ENCODE results near the gene STK39.
"Not testable (repeated sequence)": the region's sequence is repeated elsewhere in the genome, so short reads cannot be mapped to it uniquely, and the experiment has no call there.

The STK39 gene

GRCh38 chr2:168134485-168134884 is 112.9 kb downstream of the STK39 start:
- no peak for DNase-seq

- DNase-seq, result no peak
Observed at GRCh38 chr2:168132389-168132788, 115.0 kb downstream of the STK39 start.

DNA sequence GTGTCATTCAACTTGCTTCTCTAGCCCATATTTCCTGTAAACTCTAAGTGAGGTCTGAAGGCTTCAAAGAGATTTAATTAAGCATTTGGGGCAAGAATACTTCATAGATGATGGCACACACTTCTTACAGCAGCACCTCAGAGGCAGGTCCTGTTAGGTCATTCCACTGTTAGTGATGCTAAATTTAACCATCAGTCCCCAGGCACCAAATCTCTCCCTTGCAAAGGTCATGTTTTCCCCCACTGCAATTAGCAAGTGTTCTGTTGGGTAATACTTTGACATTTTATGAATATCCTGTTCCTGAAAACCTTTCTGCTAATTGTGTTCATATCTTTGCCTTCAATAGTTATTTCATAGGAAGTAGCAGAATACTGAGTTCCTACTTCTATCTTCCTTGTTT is 117.0 kb downstream of the STK39 start:
- no peak for DNase-seq

GRCh38 chr2:168127371-168127770 is 120.0 kb downstream of the STK39 start:
- DNase-seq, result no peak

DNA sequence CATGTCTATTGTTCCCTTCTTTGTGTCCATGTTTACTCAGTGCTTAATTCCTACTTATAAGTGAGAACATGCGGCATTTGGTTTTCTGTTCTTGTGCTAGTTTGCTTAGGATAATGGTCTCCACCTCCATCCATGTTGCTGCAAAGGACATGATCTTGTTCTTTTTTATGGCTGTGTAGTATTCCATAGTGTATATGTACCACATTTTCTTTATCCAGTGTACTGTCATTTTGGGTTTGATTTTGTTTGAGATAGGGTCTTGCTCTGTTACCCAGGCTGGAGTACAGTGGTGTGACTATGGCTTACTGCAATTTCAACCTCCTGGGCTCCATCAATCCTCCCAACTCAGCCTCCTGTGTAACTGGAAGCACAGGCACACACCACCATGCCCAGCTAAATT is 125.2 kb downstream of the STK39 start:
- not testable (repeated sequence) for DNase-seq

GRCh38 chr2:168120730-168121129 is 126.7 kb downstream of the STK39 start:
- DNase-seq, result no peak

GRCh38 chr2:168120310-168120709 is 127.1 kb downstream of the STK39 start:
- DNase-seq, result no peak

DNA sequence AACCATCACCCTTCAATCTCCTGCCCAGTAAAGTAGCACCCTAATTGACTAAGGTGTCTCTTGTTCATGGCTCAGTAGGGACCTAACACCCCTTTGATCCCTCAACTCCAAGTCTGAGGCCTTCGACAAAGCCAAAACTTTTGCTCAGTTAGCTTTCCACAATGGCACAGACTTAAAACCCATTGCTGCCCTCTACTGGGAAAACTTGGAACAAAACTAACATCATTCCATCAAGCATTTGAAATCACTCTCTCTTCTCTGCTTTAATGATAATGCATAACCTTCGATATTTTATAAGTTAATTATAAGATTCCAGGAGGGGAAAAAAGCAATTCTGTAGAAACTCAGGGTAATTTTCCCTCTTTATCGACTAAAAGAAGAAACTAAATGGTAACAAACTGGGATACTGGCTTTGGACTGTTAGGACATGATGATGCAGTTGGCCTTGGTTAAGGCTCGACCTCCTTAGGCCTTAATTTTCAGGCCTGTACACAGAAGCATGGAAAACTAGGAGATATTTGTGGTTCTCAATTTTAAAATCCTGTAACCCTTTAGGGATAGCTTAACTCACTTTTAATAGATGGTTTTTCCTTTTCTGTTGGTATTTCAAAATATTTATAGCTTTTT is 127.8 kb downstream of the STK39 start:
- no peak for DNase-seq

DNA sequence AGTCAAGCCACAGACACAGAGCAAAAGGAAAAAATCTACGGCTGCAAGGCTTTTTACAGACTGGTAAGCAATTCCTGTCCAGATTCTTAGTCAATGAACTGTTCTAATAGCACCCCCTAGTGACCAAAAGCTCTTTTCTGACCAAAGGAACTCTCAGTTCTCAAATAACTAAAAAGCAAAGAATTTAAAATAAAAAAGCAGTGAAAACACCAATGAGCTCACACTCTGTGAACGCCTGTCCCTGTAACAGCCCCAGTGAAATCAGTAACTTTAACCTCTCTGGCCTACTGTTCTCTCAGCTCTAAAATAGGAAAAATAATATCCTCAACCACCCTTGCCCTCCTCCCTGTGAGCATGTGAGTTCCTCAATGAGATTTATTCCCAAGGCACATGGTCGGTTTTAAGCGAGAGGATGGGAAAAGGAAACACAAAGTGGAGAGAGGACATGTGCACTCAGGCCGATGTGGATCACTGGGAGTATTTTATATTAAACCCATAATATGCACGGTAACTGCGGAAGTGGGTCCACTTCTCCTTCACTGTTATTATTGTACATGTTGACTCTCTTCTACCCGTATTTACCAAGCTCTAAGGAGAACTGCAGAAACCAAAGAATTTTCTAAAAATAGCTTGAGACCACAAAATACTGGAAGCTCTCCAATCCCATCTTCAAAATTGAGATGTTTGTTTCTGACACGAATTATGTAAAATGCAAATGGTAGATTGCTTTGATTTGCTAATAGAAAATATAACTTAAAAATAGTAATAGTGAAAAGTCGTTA is 128.5 kb downstream of the STK39 start:
- DNase-seq, result no peak

DNA sequence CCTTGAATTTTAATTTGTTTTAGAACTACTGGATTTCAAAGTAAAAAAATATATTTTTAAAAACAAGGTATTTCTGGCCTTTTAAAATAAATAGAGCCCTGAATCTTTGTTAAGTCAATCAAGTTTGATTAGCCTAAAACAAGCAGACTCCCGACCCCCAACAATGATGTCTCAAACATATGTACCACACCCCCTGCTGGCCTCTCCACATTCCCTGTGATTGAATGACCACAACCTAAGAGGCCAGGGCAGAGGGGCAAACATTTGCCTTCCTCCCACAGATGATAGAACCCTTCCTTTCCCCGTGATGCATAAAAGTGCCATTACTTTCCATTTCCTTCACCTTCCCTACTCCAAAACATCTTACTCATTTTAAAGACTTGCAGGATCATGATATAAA is 130.9 kb downstream of the STK39 start:
- DNase-seq, result no peak

DNA sequence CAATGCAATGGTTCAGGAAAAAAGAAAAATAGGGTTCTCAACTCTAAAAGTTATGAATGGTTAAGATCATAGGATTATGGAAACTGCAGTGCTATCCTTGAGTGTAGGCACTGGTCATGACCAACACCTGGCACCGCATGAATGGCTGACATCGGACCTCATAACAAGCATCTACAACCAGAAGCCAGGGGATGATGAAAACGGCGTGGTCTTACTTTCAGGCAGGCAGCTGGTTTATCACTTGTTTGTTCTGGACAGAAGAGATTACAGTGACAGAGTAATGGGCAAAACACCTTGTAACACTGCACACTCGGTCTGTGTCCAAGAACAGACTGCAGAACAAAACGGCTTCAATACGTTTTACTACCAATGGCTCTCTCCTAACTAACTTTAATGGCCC is 132.8 kb downstream of the STK39 start:
- no peak for DNase-seq

DNA sequence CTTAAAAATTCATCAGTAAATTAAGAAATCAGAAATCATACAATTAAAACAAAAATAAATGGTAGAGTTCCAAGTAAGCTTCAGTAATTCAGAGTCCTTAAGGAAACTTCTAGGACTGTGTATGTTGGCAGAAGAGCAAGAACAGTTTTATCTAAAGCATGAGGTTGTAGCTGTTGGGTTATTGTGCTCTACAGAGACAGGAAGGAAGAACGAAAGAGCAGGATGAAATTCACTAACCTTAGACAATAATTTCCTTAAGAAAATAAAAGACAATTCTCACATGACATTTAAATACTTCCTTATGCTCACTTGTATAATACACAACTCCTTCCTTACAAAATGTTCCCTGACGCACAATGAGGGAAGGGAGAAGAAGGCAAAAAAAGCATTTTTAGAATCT is 133.4 kb downstream of the STK39 start:
- no peak for DNase-seq

- DNase-seq, result no peak
Observed at GRCh38 chr2:168107322-168107721, 140.1 kb downstream of the STK39 start.

- DNase-seq, result no peak
Observed at GRCh38 chr2:168105127-168105683, 142.2 kb downstream of the STK39 start.

DNA sequence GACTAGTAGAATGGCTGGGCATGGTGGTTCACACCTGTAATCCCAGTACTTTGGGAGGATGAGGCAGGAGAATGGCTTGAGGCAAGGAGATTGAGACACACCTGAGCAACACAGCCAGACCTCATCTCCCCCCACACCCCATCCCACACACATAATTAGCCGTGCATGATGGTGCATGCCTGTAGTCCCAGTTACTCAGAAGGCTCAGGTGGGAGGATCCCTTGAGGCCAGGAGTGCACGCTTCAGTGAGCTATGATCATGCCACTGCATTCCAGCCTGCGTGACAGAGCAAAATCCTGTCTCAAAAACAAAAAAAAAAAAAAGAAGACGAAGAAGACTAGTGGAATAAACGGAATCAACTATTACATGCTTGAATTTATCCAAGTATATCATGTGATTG is 150.0 kb downstream of the STK39 start:
- no peak for DNase-seq

DNA sequence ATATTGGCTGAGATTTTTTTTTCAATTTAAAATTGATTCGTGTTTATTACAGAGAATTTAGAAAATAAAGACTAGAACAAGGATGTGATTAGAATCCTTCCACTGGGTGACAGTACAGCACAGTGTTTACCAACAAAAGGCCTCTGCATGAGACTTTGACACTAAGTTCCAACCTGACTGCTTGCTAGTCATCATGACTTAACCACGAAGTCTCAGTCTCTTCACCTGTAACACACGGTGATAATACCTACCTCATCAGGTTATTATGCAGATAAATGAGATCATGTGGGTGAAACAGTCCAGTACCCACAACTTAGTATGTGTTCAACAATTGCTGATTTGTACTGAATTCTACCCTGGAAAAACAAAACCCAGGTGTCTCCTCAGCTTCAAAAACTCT is 151.2 kb downstream of the STK39 start:
- DNase-seq, result no peak

- no peak for DNase-seq
Observed at GRCh38 chr2:168091986-168092385, 155.4 kb downstream of the STK39 start.

DNA sequence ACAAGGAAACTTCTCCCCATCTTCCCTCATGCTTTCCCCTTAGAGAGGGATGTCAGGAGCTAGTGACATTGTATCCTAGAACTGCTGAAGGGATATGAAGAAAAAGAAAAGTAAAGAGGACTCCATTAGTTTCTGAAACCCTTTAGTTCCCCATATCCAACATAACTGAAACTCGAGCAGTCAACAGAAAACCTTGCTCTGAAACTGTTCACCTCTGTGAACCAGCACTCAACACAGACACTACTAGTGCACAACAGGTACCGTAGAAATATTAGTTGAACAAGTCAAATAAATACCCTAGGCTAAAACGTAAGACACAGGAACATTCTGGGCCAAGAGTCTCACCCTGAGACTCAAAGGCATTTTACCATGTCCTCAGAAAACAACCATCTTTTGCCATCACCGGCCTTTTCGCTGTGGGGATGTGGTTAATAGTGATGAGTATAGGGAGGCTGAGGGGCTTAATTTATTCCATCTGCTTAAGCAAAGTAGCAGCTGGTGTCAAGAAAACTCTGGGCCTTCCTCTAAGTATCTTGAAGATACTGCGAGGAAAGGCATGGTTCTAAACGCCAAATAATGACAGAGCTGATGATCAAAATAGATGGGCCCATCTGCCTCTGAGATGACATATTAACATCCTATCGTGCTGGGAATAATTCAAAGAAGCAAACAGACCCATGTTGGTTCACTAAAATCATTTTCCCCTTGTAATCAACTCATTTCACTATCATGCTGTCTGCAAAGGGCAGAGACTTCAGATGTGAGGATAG is 156.8 kb downstream of the STK39 start:
- no peak for DNase-seq

- no peak for DNase-seq
Observed at GRCh38 chr2:168089200-168089599, 158.2 kb downstream of the STK39 start.

- DNase-seq, result no peak
Observed at GRCh38 chr2:168087401-168087800, 160.0 kb downstream of the STK39 start.

DNA sequence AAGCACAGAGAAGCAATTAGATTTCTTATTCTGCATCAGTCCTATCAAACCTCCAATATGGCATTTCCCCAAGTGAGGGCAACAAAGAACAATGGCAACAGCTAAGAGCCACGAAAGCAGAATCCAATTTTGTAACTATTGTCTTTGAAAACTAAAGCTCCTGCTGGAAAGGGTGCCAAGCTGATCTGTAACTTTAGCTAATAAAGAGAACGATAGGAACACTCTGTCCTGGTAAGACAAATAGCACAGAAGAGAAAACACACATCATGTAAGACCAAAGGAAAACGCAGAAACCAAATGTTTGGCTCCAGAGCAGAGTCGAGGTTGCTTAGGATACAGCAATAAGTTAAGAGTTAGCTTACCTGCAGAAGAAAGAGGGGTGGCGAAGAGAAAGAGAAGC is 160.5 kb downstream of the STK39 start:
- no peak for DNase-seq

GRCh38 chr2:168085801-168086361 is 161.5 kb downstream of the STK39 start:
- no peak for DNase-seq

DNA sequence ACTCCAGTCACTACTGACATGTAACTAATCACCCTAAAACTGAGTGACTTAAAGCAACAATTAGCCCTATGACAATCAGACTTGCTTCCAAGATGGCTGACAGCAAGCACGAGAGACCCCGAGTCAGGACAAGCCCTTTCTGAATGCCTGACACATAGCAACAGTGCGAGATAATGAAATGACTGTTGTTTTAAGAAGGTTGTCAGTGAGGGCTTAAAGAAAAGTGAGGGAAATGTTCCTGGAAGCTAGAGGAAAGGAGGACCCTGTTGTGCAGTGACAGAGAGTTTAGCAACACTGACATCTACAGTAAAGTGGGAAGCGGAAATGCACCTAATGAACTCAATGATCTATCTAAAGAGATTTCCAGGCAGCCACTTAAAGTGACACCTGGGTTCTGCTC is 163.1 kb downstream of the STK39 start:
- no peak for DNase-seq
